Thyroid gland (tissue), 4 donors: ENCODE data around the gene TADA3. TPM values are rescaled to one million over a fixed set of nuclear protein-coding genes. Genes with fewer than 3 reads are reported as not detected.

ENCODE experiments used
- DNase-seq, 2 donors: peaks; one replicate each; pipeline ENCODE4 v3.0.0-alpha.2; 2019
- H3K27ac ChIP-seq, 3 donors: fragments of 200-600 bp; sonication (generic); 1 replicate in 2 of 3; 2 replicates in 1 of 3; pipeline ENCODE4 v1.5.1; 2016 to 2019; ENCODE audit warnings: mild to moderate bottlenecking in 1 of 3, moderate library complexity in 1 of 3
- H3K27me3 ChIP-seq: fragments of 200-600 bp; sonication (generic); one replicate; pipeline ENCODE4 v1.5.1; 2019
- H3K36me3 ChIP-seq, 2 donors: fragments of 200-600 bp; sonication (generic); one replicate each; pipeline ENCODE4 v1.5.1; 2016 to 2019
- H3K4me1 ChIP-seq, 2 donors: fragments of 200-600 bp; sonication (generic); one replicate each; pipeline ENCODE4 v1.5.1; 2017 to 2019
- H3K4me3 ChIP-seq, 3 donors: fragments of 200-600 bp; sonication (generic); replicated peaks in 1 of 3; 1 replicate in 2 of 3; 2 replicates in 1 of 3; pipeline ENCODE4 v1.5.1; 2016; ENCODE audit warnings: mild to moderate bottlenecking in 1 of 3
- H3K9me3 ChIP-seq: fragments of 200-600 bp; sonication (generic); one replicate; pipeline ENCODE4 v1.5.1; 2017
- CTCF ChIP-seq, 6 experiments: fragments of 200-600 bp in 3 of 6; fragments of 450-650 bp in 3 of 6; sonication (generic) in 3 of 6; IDR thresholded peaks; one replicate each; pipeline ENCODE4 v1.5.1; 2016 to 2019; ENCODE audit warnings: antibody characterized with exemption in 6 of 6, mild to moderate bottlenecking in 2 of 6, inconsistent platforms in 1 of 6, moderate library complexity in 1 of 6
- POLR2A ChIP-seq, 2 donors: fragments of 450-650 bp; IDR thresholded peaks; one replicate each; pipeline ENCODE4 v1.6.1; 2017; ENCODE audit warnings: antibody characterized with exemption in 2 of 2, mild to moderate bottlenecking in 2 of 2, moderate library complexity in 1 of 2
- WGBS, 2 donors: methylation state at CpG; one replicate each; pipeline ENCODE4 v1.1.5; 2017; 5-methylcytosine and 5-hydroxymethylcytosine counted together
- intact Hi-C: fragments of 100-400 bp; cut with DNase I; formaldehyde crosslinking; loops from one replicate; pipeline ENCODE4 v1.15.1; 2023
- total RNA-seq, 4 donors: library from RNA; depleted of rRNA; stranded (reverse); fragments of >200 nt; gene quantifications; one replicate each; pipeline ENCODE4 v1.2.3, GENCODE V29; 2016

Gene TADA3
- total RNA-seq, 4 donors from 2014 or later: 64.2 to 93.3 (median 83.3) TPM

- intact Hi-C loops: no loop called here
These were observed 12.7 kb upstream of the TADA3 start for GRCh38 chr3:9804996-9805395.

GRCh38 chr3:9803494-9803893, 11.2 kb upstream of the TADA3 start:
- TF ChIP-seq CTCF (IDR thresholded peaks at IDR 0.05) (no peak), POLR2A (IDR thresholded peaks at IDR 0.05) (no peak)
- Histone ChIP-seq H3K27me3 (no peaks in the 10 kb centered on the region), H3K27ac (no peak overlapping the region), H3K4me3 (no peak overlapping the region), H3K4me1 (no peaks in the 10 kb centered on the region), H3K36me3 (peaks cover 74 to 80% of the 10 kb centered on the region in 2 donors), H3K9me3 (no peaks in the 10 kb centered on the region)
- no peak for DNase-seq
- intact Hi-C loops: no loop called here
- WGBS, 2 donors: 100% methylated on average over 1 of the region's 1 CpG

More at GRCh38 chr3:9804996-9805395, 12.7 kb upstream of the TADA3 start:
- Histone ChIP-seq H3K27ac (no peak overlapping the region), H3K9me3 (no peaks in the 10 kb centered on the region), H3K4me3 (no peak overlapping the region), H3K27me3 (no peaks in the 10 kb centered on the region), H3K36me3 (peaks cover 60 to 65% of the 10 kb centered on the region in 2 donors), H3K4me1 (peaks cover 0 to 8% of the 10 kb centered on the region in 2 donors)
- DNase-seq: no peak
- TF ChIP-seq CTCF (IDR thresholded peaks at IDR 0.05) (no peak), POLR2A (IDR thresholded peaks at IDR 0.05) (no peak)
- WGBS, 2 donors: 86 to 94% methylated on average over 5 of the region's 5 CpGs

GRCh38 chr3:9800529-9800928, 8.3 kb upstream of the TADA3 start:
- no peaks in the 10 kb centered on the region for H3K4me1 ChIP-seq
- H3K9me3 ChIP-seq: no peaks in the 10 kb centered on the region
- H3K36me3 ChIP-seq: peaks cover 66 to 74% of the 10 kb centered on the region in 2 donors
- TF ChIP-seq CTCF (IDR thresholded peaks at IDR 0.05) (no peak), POLR2A (IDR thresholded peaks at IDR 0.05) (no peak)
- H3K27me3 ChIP-seq: no peaks in the 10 kb centered on the region
- no peak overlapping the region for H3K27ac ChIP-seq
- intact Hi-C loops: no loop called here
- H3K4me3 ChIP-seq: no peak overlapping the region
- 90 to 94% methylated on average over 5 of the region's 5 CpGs for WGBS, 2 donors
- no peak for DNase-seq

- no peak for TF ChIP-seq CTCF (IDR thresholded peaks at IDR 0.05)
- no peak for TF ChIP-seq POLR2A (IDR thresholded peaks at IDR 0.05)
- Histone ChIP-seq H3K36me3 (peaks cover 38 to 44% of the 10 kb centered on the region in 2 donors), H3K27me3 (no peaks in the 10 kb centered on the region), H3K27ac (no peak overlapping the region), H3K4me3 (no peak overlapping the region), H3K9me3 (no peaks in the 10 kb centered on the region), H3K4me1 (peaks cover 7 to 13% of the 10 kb centered on the region in 2 donors)
- WGBS, 2 donors: 93 to 94% methylated on average over 12 of the region's 12 CpGs
- intact Hi-C loops: loop anchor here (10.0 kb wide), 1 partner anchor 143 kb away; no protein-coding TSS in a partner anchor
- DNase-seq: no peak
These were observed 5.1 kb upstream of the TADA3 start for GRCh38 chr3:9797196-9797945.

- no peaks in the 10 kb centered on the region for H3K9me3 ChIP-seq
- TF ChIP-seq CTCF (IDR thresholded peaks at IDR 0.05) (no peak), POLR2A (IDR thresholded peaks at IDR 0.05) (no peak)
- no peak for DNase-seq
- intact Hi-C loops: loop anchor here (10.0 kb wide), 1 partner anchor 140 kb away; no protein-coding TSS in a partner anchor
- H3K4me1 ChIP-seq: peaks cover 12 to 25% of the 10 kb centered on the region in 2 donors
- no peaks in the 10 kb centered on the region for H3K27me3 ChIP-seq
- WGBS, 2 donors: 95 to 97% methylated on average over 5 of the region's 5 CpGs
- peaks cover 22 to 26% of the 10 kb centered on the region in 2 donors for H3K36me3 ChIP-seq
- no peak overlapping the region for H3K4me3 ChIP-seq
- no peak overlapping the region for H3K27ac ChIP-seq
These were observed 2.9 kb upstream of the TADA3 start for GRCh38 chr3:9795207-9795606.
